ENCODE measurements around the gene S100A13.

DNA sequence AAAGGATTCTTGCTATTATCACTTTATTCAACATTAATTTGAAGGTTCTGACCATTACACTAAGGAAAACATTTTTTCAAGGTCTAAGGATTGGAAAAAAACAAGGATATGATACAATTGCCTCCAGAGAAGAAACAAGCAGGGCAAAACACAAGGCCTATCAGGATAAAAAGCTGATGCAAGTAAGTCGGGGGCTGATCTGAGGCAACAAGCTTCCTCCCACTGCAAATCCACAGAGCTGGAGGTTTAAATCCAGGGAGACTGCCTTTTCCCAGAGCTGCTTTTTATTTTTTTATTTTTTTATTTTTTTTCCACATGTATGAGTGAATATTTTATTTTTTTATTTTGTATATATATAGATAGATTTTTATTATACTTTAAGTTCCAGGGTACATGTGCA, 42.3 kb downstream of the S100A13 start:
- no peak for TF ChIP-seq EZH2 (IDR thresholded peaks at IDR 0.05; ENCODE audit: borderline replicate concordance, low read length)
- TF ChIP-seq, protein P1, sequence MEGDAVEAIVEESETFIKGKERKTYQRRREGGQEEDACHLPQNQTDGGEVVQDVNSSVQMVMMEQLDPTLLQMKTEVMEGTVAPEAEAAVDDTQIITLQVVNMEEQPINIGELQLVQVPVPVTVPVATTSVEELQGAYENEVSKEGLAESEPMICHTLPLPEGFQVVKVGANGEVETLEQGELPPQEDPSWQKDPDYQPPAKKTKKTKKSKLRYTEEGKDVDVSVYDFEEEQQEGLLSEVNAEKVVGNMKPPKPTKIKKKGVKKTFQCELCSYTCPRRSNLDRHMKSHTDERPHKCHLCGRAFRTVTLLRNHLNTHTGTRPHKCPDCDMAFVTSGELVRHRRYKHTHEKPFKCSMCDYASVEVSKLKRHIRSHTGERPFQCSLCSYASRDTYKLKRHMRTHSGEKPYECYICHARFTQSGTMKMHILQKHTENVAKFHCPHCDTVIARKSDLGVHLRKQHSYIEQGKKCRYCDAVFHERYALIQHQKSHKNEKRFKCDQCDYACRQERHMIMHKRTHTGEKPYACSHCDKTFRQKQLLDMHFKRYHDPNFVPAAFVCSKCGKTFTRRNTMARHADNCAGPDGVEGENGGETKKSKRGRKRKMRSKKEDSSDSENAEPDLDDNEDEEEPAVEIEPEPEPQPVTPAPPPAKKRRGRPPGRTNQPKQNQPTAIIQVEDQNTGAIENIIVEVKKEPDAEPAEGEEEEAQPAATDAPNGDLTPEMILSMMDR (conservative IDR thresholded peaks at IDR 0.05 in 1 of 2, IDR thresholded peaks at IDR 0.05 in 1 of 2; ENCODE audit: extremely low read depth in 1 of 2, insufficient read depth in 1 of 2, low read depth in 1 of 2, low read length in 2 of 2), result no peak

Data from mammary epithelial cell (primary cell).